ENCODE measurements around the gene C5orf15.

Gene C5orf15

GRCh38 chr5:133919148-133920136 lies 49.0 kb downstream of the C5orf15 start:
- DNase-seq, result no peak

GRCh38 chr5:133918731-133919130 lies 49.7 kb downstream of the C5orf15 start:
- DNase-seq, result no peak

DNA sequence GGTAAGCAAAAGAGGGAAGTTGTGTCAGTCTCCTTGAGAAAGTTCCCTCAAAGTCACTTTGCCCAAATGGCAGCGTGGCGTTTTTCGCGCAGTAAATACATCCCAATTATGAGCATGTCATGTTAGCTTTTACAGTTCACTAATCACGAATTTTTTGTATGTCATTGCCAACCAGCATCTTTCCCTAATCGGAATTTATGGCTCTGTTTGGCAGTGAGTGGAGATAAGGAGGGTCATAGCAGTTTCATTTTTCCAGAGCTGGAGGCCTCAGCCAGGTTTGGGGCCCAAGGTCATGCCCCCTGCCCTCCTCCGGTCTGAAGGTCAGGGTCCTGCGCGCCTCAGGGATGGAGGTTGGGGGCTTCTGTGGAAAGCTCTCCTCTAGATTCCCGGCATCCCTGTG lies 50.1 kb downstream of the C5orf15 start:
- peak in 1 of 3 experiments; percentile 16 for DNase-seq

GRCh38 chr5:133917785-133918184 lies 50.6 kb downstream of the C5orf15 start:
- DNase-seq, result peak in 1 of 3 experiments; percentile 16

DNA sequence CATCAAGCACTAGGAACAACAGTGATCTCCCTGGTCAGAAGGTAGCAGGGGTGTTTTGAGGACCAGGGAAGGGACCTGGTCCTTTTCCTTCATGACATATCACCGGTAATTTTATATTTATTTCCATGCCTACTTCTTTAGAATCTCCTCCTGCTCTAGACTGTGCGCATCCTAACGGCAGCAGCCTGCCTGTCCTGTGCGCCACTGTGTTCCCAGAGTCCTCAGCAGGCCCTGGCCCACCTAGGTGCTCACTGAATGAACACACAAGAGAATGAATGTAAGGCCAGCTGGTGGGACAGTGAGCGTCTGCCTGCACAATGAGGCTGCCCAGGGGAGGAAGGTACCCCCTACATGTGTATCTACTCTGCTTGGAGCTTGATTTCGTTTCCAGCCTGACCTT lies 51.5 kb downstream of the C5orf15 start:
- peak in 1 of 3 experiments; percentile 22 for DNase-seq

- DNase-seq, result peak in 1 of 3 experiments; percentile 10
Observed at GRCh38 chr5:133916479-133916878, 51.9 kb downstream of the C5orf15 start.

DNA sequence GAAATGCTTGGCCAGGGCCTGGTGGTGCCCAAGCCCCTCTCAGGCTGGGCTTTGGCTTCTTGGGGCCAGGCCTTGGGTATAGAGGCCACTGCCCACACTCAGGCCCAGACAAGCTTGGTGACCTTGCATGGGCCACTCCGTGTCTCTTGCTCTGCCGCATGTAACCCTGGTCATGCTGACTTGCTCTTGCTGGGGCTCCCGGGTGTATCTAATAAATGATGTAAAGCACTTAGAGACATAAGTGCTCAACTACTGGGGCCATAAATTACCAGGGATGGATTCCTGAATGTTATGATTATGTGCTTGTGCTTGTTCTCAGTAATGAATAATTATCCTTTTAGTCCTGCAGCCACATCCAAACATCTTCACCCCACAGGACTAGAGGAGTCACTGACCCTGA lies 54.0 kb downstream of the C5orf15 start:
- DNase-seq, result peak; percentile 21 to 79 (median 33)

DNA sequence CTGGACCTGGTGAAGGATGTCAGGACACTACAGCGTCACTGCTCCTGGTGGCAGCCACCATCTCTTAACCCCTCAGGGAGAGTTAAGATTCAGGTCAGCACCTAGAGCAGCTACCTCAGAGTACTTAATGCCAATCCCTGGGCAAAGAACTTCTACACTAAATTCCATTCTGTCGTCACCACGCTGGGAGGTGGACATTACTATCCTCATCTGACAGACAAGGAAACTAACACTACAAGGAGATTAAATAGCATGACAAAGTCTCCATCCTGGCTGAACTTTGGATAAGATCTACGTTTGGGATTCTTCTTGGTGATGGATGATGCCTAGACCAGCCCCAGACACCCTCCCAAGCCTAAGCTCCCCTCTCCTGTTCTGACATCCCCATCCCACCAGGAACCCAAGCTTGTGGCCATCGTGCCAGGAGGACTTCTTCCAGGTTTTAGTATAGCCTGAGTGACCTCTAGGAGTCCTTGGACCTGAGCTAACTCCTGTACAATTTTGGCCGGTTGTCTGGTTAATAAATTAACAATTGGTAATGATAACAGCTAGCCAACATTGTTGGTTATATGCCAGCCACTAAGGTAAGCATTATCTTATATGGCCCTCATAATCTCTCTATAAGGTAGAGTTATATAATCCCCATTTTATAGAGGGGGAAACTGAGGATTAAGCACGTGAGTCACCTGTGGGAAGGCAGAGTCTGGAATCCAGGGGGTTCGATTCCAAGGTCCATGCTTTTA lies 54.8 kb downstream of the C5orf15 start:
- no peak for DNase-seq

GRCh38 chr5:133912951-133913350 lies 55.5 kb downstream of the C5orf15 start:
- no peak for DNase-seq

- DNase-seq, result no peak
Observed at GRCh38 chr5:133910571-133910970, 57.9 kb downstream of the C5orf15 start.

- no peak for DNase-seq
Observed at GRCh38 chr5:133909603-133910002, 58.8 kb downstream of the C5orf15 start.

- peak in 1 of 3 experiments; percentile 34 for DNase-seq
Observed at GRCh38 chr5:133907075-133907474, 61.4 kb downstream of the C5orf15 start.

DNA sequence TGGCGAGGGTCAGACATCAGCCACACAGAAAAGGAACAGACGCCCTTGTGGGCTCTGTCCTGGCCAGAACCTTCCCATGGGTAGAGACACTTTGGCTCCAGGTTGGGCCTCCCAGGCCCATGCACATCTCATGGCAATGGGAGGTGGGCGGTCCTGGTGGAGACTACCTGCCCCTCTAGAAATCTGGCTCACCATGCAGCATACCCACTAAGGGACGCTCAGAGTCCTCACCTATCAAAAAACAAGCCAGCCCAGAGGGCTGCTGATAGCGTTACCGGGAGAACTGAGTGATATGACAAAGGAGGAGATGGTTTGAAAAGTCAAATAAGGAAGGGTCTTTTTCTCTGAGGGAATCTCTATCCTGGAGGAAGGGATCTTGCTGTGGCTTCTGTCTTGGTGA lies 62.1 kb downstream of the C5orf15 start:
- DNase-seq, result no peak

Measured in NCI-H1417 (cell line).